Central memory CD8-positive, alpha-beta T cell (primary cell): ENCODE results near the gene GABRG3.

ENCODE experiments used
- ATAC-seq: fragments of 150-1000 bp; cut with Tn5 transposase; replicated peaks from 2 replicates; pipeline ENCODE4 v1.10.0; 2022; ENCODE audit warnings: mild to moderate bottlenecking, moderate FRiP score, moderate number of reproducible peaks; ENCODE audit not compliant: poor library complexity, severe bottlenecking; ENCODE audit errors: extremely low read depth
- DNase-seq, 2 donors: peaks; one replicate each; pipeline ENCODE4 v3.0.0; 2021; ENCODE audit warnings: low spot score in 2 of 2
- H3K27ac Mint-ChIP-seq: one replicate; pipeline ENCODE4 v1.8.0; 2022; ENCODE audit warnings: low read depth, mild to moderate bottlenecking, moderate library complexity, mixed read lengths
- H3K27me3 Mint-ChIP-seq: one replicate; pipeline ENCODE4 v1.8.0; 2022; ENCODE audit warnings: mixed read lengths
- H3K36me3 Mint-ChIP-seq: one replicate; pipeline ENCODE4 v1.8.0; 2022; ENCODE audit warnings: mild to moderate bottlenecking, moderate library complexity, mixed read lengths; ENCODE audit not compliant: insufficient read depth
- H3K4me1 Mint-ChIP-seq: one replicate; pipeline ENCODE4 v1.8.0; 2022; ENCODE audit warnings: mixed read lengths
- H3K4me3 Mint-ChIP-seq: one replicate; pipeline ENCODE4 v1.8.0; 2022; ENCODE audit warnings: mild to moderate bottlenecking, moderate library complexity, mixed read lengths
- H3K9me3 Mint-ChIP-seq: one replicate; pipeline ENCODE4 v1.8.0; 2022; ENCODE audit warnings: mixed read lengths

Gene GABRG3

DNA sequence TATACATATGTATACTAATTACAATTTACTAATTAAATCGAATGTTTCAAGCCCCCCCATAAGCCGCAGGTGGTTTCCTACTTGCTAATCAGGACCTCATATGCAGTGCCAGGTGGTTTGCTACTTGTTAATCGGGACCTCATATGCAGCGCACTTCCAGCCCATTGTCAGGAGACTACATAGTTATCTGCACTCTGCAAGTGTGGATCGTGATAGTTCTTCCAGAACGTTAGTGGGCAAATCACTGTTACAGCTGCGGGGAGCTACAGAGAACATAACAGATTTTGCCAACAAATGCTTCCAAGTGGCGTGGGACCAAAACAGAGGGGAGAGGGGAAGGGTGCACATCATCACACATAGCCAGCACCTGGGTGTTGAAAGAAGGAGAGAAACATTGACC, 558.4 kb downstream of the GABRG3 start:
- Mint-ChIP-seq H3K36me3 (peaks cover 3% of the 10 kb centered on the region), H3K27me3 (no peaks in the 10 kb centered on the region)

DNA sequence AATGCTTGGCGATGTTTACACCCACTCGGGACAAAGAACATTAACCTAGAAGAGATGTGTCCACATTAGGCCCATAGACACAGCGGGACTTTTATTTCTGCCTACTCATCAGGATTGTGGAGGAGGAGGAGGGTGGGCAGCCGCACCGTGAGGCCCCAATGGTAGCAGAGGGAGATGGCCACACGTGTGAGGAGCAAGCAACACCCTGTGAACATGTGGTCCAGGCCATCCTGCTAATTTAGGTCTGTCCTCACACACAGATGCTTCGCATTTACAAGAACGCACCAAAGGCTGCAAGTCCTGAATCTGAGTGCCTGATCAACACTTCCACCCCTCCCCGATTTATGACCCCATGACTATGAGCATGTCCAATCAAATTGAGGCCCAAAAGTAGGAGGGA, 560.0 kb downstream of the GABRG3 start:
- Mint-ChIP-seq H3K27ac (no peak overlapping the region), H3K4me3 (no peak overlapping the region), H3K9me3 (peaks cover 22% of the 10 kb centered on the region), H3K27me3 (no peaks in the 10 kb centered on the region), H3K36me3 (peaks cover 3% of the 10 kb centered on the region), H3K4me1 (no peaks in the 10 kb centered on the region)
- no peak for ATAC-seq
- DNase-seq: no peak

More for the DNA sequence above, 558.4 kb downstream of the GABRG3 start:
- Mint-ChIP-seq H3K27ac (no peak overlapping the region), H3K9me3 (peaks cover 24% of the 10 kb centered on the region), H3K4me3 (no peak overlapping the region), H3K4me1 (no peaks in the 10 kb centered on the region)
- DNase-seq (no peak), ATAC-seq (no peak)

DNA sequence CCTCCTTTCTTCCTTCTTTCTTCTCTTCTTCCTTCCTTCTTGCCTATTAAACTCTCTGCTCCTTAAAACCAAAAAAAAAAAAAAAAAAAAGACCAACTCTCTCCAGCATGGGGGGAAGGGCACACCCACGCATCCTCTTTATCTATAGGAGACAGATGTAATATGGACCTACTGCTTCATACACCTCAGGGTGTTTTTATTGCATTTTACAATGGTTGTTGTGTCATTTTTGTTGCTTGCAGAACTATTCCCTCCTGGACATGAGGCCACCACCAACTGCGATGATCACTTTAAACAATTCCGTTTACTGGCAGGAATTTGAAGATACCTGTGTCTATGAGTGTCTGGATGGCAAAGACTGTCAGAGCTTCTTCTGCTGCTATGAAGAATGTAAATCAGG, 561.4 kb downstream of the GABRG3 start:
- H3K9me3 Mint-ChIP-seq: peaks cover 11% of the 10 kb centered on the region
- no peak overlapping the region for H3K4me3 Mint-ChIP-seq
- no peak for ATAC-seq
- no peak for DNase-seq
- no peaks in the 10 kb centered on the region for H3K4me1 Mint-ChIP-seq
- H3K27ac Mint-ChIP-seq: no peak overlapping the region
- no peaks in the 10 kb centered on the region for H3K27me3 Mint-ChIP-seq
- H3K36me3 Mint-ChIP-seq: peaks cover 3% of the 10 kb centered on the region

DNA sequence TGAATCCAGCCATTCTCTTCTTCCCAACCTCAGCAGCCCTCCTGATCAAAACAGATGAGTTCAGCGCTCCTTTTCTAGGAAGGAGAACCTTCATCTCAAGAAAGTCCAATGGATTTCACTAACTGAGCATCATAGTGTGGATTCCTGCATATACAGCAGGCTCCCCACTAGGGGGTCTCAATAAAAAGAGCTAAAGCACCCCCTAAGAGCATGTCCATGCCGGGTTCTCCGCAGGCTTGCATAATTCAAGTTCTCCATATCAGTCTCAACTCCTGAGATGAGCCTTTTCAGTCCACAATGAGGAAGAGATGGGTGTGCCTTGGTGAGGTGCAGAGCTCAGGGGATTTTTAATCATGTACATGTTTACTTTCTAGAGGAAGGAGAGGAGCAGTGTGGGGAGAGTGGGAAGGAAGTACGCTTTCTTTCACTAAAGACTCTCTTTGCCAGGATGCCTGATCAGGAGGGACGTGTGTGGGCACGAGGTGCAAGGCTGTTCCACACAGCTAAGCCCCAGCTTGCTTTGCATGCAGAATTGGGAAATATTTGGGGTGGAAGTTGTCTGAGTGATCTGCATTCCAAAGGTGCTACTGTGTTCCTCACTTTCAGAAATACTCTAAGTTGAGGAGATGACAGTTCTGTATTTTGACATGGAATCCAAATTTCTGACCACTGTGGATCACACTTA, 564.6 kb downstream of the GABRG3 start:
- Mint-ChIP-seq H3K36me3 (peaks cover 3% of the 10 kb centered on the region), H3K9me3 (peaks cover 16% of the 10 kb centered on the region), H3K27ac (no peak overlapping the region), H3K4me3 (no peak overlapping the region), H3K27me3 (no peaks in the 10 kb centered on the region), H3K4me1 (no peaks in the 10 kb centered on the region)
- DNase-seq: no peak
- no peak for ATAC-seq

DNA sequence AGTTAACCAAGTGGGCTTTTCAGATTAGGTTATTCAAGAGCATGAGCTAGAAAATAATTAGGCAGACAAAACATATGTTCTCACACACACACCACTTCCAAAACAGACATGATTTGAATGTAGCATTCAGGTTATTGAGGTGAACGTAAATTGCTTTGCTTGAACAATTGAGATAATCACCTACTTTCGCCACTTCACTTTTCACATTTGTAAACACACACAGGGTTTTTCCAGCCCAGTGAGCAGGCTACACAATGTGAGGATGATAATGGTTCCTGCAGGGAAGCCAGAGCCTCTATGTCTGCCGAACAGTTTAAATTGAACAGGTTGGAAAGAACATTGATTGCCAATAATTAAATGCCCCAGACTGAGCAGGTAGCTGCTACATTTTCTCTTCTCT, 567.3 kb downstream of the GABRG3 start:
- no peak for DNase-seq
- peaks cover 13% of the 10 kb centered on the region for H3K9me3 Mint-ChIP-seq

DNA sequence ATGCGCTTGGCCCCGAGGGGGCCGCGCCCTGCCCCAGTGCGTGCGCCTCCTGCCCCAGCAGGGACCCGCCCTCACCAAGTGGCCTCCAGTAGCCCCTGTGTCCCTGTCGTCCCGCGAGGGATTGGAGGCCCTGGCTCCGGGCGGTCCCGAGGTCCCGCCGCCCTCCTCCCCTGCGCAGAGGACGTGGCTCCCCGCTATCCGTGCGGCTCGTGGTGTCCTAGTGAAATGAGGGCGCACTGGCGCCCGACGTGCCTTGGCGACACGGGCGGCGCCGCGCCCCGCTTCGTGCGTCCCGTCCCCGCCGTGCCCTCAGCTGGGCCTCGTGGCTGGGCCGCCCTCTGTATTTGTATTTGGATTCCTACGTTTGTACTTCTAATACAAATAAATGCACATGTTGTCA, 570.6 kb downstream of the GABRG3 start:
- Mint-ChIP-seq H3K36me3 (no peaks in the 10 kb centered on the region), H3K4me1 (no peaks in the 10 kb centered on the region), H3K9me3 (peaks cover 13% of the 10 kb centered on the region), H3K27me3 (no peaks in the 10 kb centered on the region), H3K27ac (no peak overlapping the region), H3K4me3 (no peak overlapping the region)
- DNase-seq (no peak), ATAC-seq (no peak)

More for the DNA sequence above, 567.3 kb downstream of the GABRG3 start:
- Mint-ChIP-seq H3K27me3 (no peaks in the 10 kb centered on the region), H3K36me3 (no peaks in the 10 kb centered on the region), H3K4me3 (no peak overlapping the region), H3K4me1 (no peaks in the 10 kb centered on the region), H3K27ac (no peak overlapping the region)
- no peak for ATAC-seq

DNA sequence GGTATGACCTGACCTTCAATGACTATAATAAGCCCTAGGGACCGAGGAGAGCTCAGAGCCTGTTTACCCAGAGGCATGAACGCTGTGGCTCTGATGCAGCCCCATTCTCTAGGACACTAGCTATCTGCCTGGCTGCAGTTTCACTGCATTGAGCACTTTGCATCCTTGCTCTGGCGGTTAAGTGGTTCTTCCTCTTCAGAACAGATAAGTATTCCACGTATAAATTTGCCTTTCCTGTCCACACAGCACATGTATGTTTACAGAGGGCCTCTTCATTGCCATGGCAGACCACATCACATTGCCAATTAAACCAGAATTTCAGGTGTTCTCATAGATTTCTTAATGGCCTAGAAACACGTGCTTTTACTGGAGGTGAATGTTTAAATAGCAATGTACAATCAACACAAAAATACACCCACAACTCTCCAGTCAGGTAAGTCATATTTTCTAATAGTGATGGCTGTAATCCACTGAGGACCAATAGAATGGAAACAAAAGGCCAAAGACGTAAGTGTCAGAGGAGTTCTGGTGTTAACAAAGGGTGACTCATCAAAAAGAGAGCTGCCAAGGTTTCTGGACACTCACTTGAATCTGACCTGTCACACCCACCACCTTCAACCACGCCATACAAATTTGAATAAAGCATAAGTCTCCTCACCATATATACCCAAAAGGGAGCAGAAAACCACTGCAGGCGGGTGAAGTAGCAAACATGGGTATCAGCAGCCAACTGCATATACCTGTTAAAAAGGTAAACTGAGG, 574.7 kb downstream of the GABRG3 start:
- Mint-ChIP-seq H3K4me1 (no peaks in the 10 kb centered on the region), H3K9me3 (peaks cover 5% of the 10 kb centered on the region)
- no peak for DNase-seq

DNA sequence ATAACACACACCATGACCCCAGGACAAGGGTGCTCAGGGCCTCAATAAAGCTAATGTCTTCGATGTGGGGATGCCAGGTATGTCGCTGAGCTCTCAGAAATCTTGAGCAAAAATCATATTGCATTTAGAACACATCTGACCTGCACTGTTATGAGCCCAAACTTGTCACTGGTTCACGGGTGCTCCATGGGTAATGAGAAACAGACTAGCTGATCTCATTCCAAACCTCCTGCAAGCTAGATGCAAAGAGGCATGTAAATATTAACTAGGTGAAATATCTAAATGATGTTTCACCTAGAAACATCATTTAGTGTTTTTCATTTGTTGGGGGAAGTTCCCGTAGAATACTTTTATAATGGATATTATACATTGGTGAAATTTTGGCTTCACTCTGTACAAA, 578.8 kb downstream of the GABRG3 start:
- Mint-ChIP-seq H3K36me3 (no peaks in the 10 kb centered on the region), H3K4me1 (no peaks in the 10 kb centered on the region), H3K27ac (no peak overlapping the region), H3K9me3 (peaks cover 13% of the 10 kb centered on the region), H3K27me3 (no peaks in the 10 kb centered on the region), H3K4me3 (no peak overlapping the region)
- no peak for ATAC-seq
- DNase-seq: no peak

More for the DNA sequence above, 574.7 kb downstream of the GABRG3 start:
- Mint-ChIP-seq H3K4me3 (no peak overlapping the region), H3K36me3 (no peaks in the 10 kb centered on the region), H3K27me3 (no peaks in the 10 kb centered on the region), H3K27ac (no peak overlapping the region)
- ATAC-seq: no peak

DNA sequence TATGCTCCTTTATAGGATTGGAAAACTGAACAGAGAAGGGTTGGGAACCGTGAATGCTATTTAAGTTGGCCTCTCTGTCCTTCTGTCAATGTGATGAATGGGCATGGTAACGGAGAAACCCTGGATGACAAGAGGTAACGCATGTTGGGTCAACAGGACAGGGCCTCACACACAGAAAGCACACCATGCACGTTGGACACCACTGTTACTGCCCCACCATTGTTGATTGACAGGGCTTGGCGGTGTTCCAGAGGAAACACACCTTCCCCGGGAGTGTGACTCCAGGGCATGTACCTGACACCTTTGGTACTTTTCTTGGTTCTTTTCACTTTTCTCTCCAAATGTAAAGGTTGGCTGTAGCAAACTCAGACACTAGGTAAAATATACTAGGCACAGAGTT, 579.7 kb downstream of the GABRG3 start:
- Mint-ChIP-seq H3K4me1 (no peaks in the 10 kb centered on the region), H3K27me3 (no peaks in the 10 kb centered on the region), H3K9me3 (peaks cover 19% of the 10 kb centered on the region), H3K36me3 (no peaks in the 10 kb centered on the region), H3K4me3 (no peak overlapping the region), H3K27ac (no peak overlapping the region)
- ATAC-seq (no peak), DNase-seq (no peak)

DNA sequence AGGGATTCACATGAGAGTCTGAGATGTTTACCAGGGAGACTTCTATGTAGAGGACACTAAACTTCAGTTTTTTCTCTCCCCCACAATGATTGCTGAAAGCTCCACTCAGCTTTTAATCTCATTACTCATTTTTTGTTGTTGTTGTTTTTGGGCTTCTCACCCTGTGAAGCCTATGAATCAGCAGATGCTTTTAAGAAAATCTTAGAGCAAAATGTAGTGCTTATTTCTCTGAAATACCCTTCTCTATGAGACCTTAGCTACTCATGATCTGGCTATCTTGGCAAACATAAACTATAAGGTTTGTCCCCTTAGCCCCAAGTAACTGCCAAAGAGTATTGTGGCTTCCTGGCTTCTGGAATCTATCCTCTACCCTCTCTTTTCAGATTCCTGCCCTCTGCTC, 590.8 kb downstream of the GABRG3 start:
- Mint-ChIP-seq H3K36me3 (no peaks in the 10 kb centered on the region), H3K27me3 (no peaks in the 10 kb centered on the region)

DNA sequence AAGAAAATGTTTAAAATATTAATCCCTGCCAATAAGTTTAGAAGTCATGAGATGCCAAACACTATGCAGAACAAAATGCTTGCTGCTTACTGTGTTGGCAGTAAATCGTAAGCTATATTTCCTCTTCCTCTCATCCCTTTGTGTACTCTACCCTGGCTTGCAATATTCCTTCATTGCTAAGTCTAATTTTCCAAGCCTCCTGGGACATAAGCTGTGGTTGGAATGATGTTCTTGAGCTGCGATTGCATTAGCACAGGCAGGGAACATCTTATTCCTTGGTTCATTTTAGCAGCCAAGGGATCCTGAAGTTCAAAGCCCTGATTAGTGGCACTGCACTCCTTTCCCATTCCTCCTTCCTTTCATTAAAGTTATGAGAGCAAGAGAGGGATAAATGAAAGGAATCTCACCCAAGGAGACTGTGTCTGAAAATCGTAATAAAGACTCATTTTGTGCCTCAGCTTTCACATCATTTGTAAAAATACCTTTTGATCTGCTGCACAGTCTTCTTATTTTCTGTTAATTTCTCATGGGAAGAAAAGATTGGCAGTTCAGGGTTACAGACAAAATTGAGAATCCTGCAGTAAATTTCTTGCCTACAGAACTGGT, 592.9 kb downstream of the GABRG3 start:
- H3K36me3 Mint-ChIP-seq: no peaks in the 10 kb centered on the region
- no peaks in the 10 kb centered on the region for H3K4me1 Mint-ChIP-seq
- ATAC-seq (no peak), DNase-seq (no peak)
- no peaks in the 10 kb centered on the region for H3K27me3 Mint-ChIP-seq
- peaks cover 24% of the 10 kb centered on the region for H3K9me3 Mint-ChIP-seq
- no peak overlapping the region for H3K4me3 Mint-ChIP-seq
- no peak overlapping the region for H3K27ac Mint-ChIP-seq

More for the DNA sequence above, 590.8 kb downstream of the GABRG3 start:
- ATAC-seq (no peak), DNase-seq (no peak)
- no peak overlapping the region for H3K27ac Mint-ChIP-seq
- peaks cover 24% of the 10 kb centered on the region for H3K9me3 Mint-ChIP-seq
- H3K4me1 Mint-ChIP-seq: no peaks in the 10 kb centered on the region
- no peak overlapping the region for H3K4me3 Mint-ChIP-seq

DNA sequence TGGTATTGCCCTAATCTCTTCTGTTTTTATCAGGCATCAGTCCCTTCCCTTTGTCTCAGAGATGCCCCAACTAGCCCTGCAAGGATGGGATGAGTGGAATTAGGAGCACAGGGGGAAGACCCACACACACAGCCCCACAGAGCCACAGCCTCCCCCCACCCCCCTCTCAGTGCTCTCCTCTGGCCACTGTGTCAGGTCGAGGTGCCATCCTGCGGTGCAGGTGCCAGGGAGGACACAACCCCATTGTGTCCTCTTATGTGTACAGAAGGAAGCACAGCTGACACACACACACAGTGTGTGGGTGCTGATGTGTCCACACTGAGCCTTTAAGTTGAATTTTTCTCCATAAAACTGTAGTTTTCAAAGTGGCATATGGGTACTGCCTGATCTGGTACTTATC, 593.7 kb downstream of the GABRG3 start:
- Mint-ChIP-seq H3K4me1 (no peaks in the 10 kb centered on the region), H3K36me3 (no peaks in the 10 kb centered on the region), H3K9me3 (peaks cover 18% of the 10 kb centered on the region), H3K27ac (no peak overlapping the region), H3K27me3 (no peaks in the 10 kb centered on the region), H3K4me3 (no peak overlapping the region)
- no peak for DNase-seq
- no peak for ATAC-seq

DNA sequence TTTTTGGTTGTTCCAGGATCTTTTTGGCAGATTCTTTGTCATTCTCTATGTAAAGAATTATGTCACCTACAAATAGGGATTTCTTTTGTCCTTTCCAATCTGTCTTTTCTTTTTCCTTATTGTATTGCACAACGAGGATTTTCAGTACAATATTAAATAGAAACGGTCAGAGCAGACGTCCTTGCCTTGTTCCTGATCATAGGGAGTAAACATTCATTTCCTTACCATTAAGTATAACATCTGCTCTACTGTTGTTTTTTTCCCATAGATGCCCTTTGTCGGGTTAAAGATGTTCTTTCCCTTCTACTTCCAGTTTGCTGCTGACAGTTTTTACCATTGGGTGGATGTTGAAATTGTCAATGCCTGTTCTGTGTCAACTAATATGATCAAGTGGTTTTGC, 599.8 kb downstream of the GABRG3 start:
- H3K27ac Mint-ChIP-seq: no peak overlapping the region
- H3K4me1 Mint-ChIP-seq: no peaks in the 10 kb centered on the region
- peaks cover 1% of the 10 kb centered on the region for H3K36me3 Mint-ChIP-seq
- no peaks in the 10 kb centered on the region for H3K27me3 Mint-ChIP-seq
- no peak for ATAC-seq
- no peak for DNase-seq
- H3K9me3 Mint-ChIP-seq: peaks cover 18% of the 10 kb centered on the region
- H3K4me3 Mint-ChIP-seq: no peak overlapping the region
